Astrocyte (in vitro differentiated cells and primary cell): ENCODE measurements around the gene RGSL1. TPM values are rescaled to one million over a fixed set of nuclear protein-coding genes. Genes with fewer than 3 reads are reported as not detected.

Experiments used
- DNase-seq: peaks from one replicate; pipeline ENCODE4 v3.0.0-alpha.2; 2010; ENCODE audit warnings: low read depth
- FAIRE-seq: peaks from 2 replicates; lab custom pipeline; 2011; peaks lifted over from hg19 to GRCh38; lab: Jason Lieb, UNC
- H2AFZ ChIP-seq: 2 replicates; pipeline ENCODE4 v1.6.0; 2012; ENCODE audit warnings: low read depth, low read length, inconsistent platforms
- H3K27ac ChIP-seq: 2 replicates; pipeline ENCODE4 v1.5.1; 2011; ENCODE audit warnings: low read depth, low read length, inconsistent platforms
- H3K27me3 ChIP-seq: 2 replicates; pipeline ENCODE4 v1.6.0; 2011; ENCODE audit warnings: low read length, inconsistent platforms; ENCODE audit not compliant: insufficient read depth
- H3K36me3 ChIP-seq: 2 replicates; pipeline ENCODE4 v1.5.1; 2011; ENCODE audit warnings: low read length, inconsistent platforms; ENCODE audit not compliant: insufficient read depth
- H3K4me1 ChIP-seq: 2 replicates; pipeline ENCODE4 v1.5.1; 2011; ENCODE audit warnings: low read length, inconsistent platforms; ENCODE audit not compliant: insufficient read depth
- H3K4me2 ChIP-seq: 2 replicates; pipeline ENCODE4 v1.6.0; 2012; ENCODE audit warnings: low read length, inconsistent platforms
- H3K4me3 ChIP-seq: 2 replicates; pipeline ENCODE4 v1.5.1; 2011; ENCODE audit warnings: low read depth, mild to moderate bottlenecking, low read length, inconsistent platforms; ENCODE audit not compliant: insufficient read depth
- H3K79me2 ChIP-seq: 2 replicates; pipeline ENCODE4 v1.6.0; 2012; ENCODE audit warnings: mild to moderate bottlenecking, low read length, inconsistent platforms; ENCODE audit not compliant: insufficient read depth
- H3K9ac ChIP-seq: 2 replicates; pipeline ENCODE4 v1.6.0; 2012; ENCODE audit warnings: mild to moderate bottlenecking, low read length, inconsistent platforms
- H3K9me3 ChIP-seq: 2 replicates; pipeline ENCODE4 v1.5.1; 2012; ENCODE audit warnings: low read depth, mild to moderate bottlenecking, low read length, inconsistent platforms; ENCODE audit not compliant: insufficient read depth
- H4K20me1 ChIP-seq: 2 replicates; pipeline ENCODE4 v1.6.0; 2012; ENCODE audit warnings: low read length, inconsistent platforms; ENCODE audit not compliant: insufficient read depth
- H3K27ac Mint-ChIP-seq: one replicate; pipeline ENCODE4 v1.8.0; 2021; ENCODE audit warnings: mild to moderate bottlenecking, mixed read lengths; ENCODE audit not compliant: unreplicated experiment
- H3K27me3 Mint-ChIP-seq: one replicate; pipeline ENCODE4 v1.8.0; 2021; ENCODE audit warnings: low read depth, mixed read lengths; ENCODE audit not compliant: unreplicated experiment
- H3K36me3 Mint-ChIP-seq: one replicate; pipeline ENCODE4 v1.8.0; 2021; ENCODE audit warnings: low read depth, mixed read lengths; ENCODE audit not compliant: unreplicated experiment
- H3K4me1 Mint-ChIP-seq: one replicate; pipeline ENCODE4 v1.8.0; 2021; ENCODE audit warnings: low read depth, mixed read lengths; ENCODE audit not compliant: unreplicated experiment
- H3K4me3 Mint-ChIP-seq: one replicate; pipeline ENCODE4 v1.8.0; 2021; ENCODE audit warnings: mild to moderate bottlenecking, moderate library complexity, mixed read lengths; ENCODE audit not compliant: unreplicated experiment
- H3K9me3 Mint-ChIP-seq: one replicate; pipeline ENCODE4 v1.8.0; 2021; ENCODE audit warnings: mild to moderate bottlenecking, mixed read lengths; ENCODE audit not compliant: unreplicated experiment
- CTCF ChIP-seq: IDR thresholded peaks from 2 replicates; pipeline ENCODE4 v1.5.1; 2011; ENCODE audit warnings: low read depth, mild to moderate bottlenecking, inconsistent platforms, low read length, moderate library complexity; ENCODE audit not compliant: insufficient read depth
- EZH2 ChIP-seq: IDR thresholded peaks from 2 replicates; pipeline ENCODE4 v1.6.1; 2012; ENCODE audit warnings: mild to moderate bottlenecking, low read length, inconsistent platforms; ENCODE audit not compliant: insufficient read depth
- total RNA-seq: library from RNA; stranded (reverse); gene quantifications from 2 replicates; pipeline ENCODE4 v1.2.1, GENCODE V29; 2021

RGSL1 gene
- total RNA-seq, 1 donor from 2014 or later: not detected

GRCh38 chr1:182564406-182565004 lies 114.6 kb downstream of the RGSL1 start:
- Mint-ChIP-seq H3K27ac (no peak overlapping the region), H3K9me3 (peaks cover 1% of the 10 kb centered on the region), H3K36me3 (no peaks in the 10 kb centered on the region), H3K4me3 (no peak overlapping the region), H3K27me3 (peaks cover 7% of the 10 kb centered on the region), H3K4me1 (peaks cover 2% of the 10 kb centered on the region)
- Histone ChIP-seq H3K9me3 (no peaks in the 10 kb centered on the region), H3K27me3 (no peaks in the 10 kb centered on the region), H4K20me1 (no peaks in the 10 kb centered on the region), H2AFZ (no peak overlapping the region), H3K9ac (no peak overlapping the region), H3K4me2 (no peak overlapping the region), H3K4me1 (no peaks in the 10 kb centered on the region), H3K79me2 (no peaks in the 10 kb centered on the region), H3K36me3 (no peaks in the 10 kb centered on the region), H3K4me3 (no peak overlapping the region), H3K27ac (no peak overlapping the region)
- no peak for TF ChIP-seq CTCF
- TF ChIP-seq EZH2: no peak
- FAIRE-seq (no peak), DNase-seq (no peak)

DNA sequence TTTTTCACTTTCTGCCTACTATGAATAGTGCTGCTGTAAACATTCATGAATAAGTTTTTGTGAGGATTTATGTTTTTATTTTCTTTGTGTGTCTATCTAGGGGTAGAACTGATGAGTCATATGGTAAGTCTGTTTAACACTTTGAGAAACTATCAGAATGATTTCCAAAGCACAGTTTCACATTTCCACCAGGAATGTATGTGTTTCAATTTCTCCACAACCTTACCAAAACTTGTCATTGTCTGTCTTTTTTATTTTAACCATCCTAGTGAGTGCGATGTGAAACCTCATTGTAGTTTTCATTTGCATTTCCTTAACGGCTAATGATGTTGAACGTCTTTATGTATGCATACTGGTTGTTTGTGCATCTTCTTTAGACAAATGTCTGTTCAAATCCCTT lies 115.6 kb downstream of the RGSL1 start:
- Mint-ChIP-seq H3K36me3 (no peaks in the 10 kb centered on the region), H3K4me1 (peaks cover 2% of the 10 kb centered on the region), H3K9me3 (peaks cover 1% of the 10 kb centered on the region), H3K27me3 (peaks cover 1% of the 10 kb centered on the region), H3K4me3 (no peak overlapping the region), H3K27ac (no peak overlapping the region)
- H3K79me2 ChIP-seq: no peaks in the 10 kb centered on the region
- no peak for DNase-seq
- H4K20me1 ChIP-seq: no peaks in the 10 kb centered on the region
- no peaks in the 10 kb centered on the region for H3K9me3 ChIP-seq
- no peak overlapping the region for H3K27ac ChIP-seq
- H3K4me2 ChIP-seq: no peak overlapping the region
- H3K9ac ChIP-seq: no peak overlapping the region
- H3K27me3 ChIP-seq: no peaks in the 10 kb centered on the region
- H2AFZ ChIP-seq: no peak overlapping the region
- no peaks in the 10 kb centered on the region for H3K4me1 ChIP-seq
- no peaks in the 10 kb centered on the region for H3K36me3 ChIP-seq
- FAIRE-seq: no peak
- H3K4me3 ChIP-seq: no peak overlapping the region
- TF ChIP-seq CTCF: no peak
- TF ChIP-seq EZH2: no peak

DNA sequence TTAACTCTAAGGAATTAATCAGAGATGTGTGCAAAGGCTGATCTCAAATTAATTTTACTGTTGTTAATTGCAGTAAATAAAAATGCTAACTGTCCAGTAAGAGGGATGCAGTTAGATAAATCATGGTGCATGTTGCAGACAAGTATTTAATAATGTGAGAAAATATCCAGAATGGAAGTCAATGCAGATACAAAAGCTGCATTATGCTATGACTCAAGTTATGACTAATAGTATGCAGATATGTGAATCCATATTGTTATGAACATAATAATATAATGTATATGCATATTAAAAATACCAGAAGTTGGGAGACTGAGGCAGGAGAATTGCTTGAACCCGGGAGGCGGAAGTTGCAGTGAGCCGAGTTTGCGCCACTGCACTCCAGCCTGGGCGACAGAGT lies 117.7 kb downstream of the RGSL1 start:
- no peak for DNase-seq
- Mint-ChIP-seq H3K27ac (no peak overlapping the region), H3K27me3 (no peaks in the 10 kb centered on the region), H3K9me3 (no peaks in the 10 kb centered on the region), H3K4me1 (peaks cover 2% of the 10 kb centered on the region), H3K36me3 (no peaks in the 10 kb centered on the region), H3K4me3 (no peak overlapping the region)
- no peaks in the 10 kb centered on the region for H3K27me3 ChIP-seq
- no peaks in the 10 kb centered on the region for H3K4me1 ChIP-seq
- no peak overlapping the region for H2AFZ ChIP-seq
- H3K79me2 ChIP-seq: no peaks in the 10 kb centered on the region
- H3K4me3 ChIP-seq: no peak overlapping the region
- H4K20me1 ChIP-seq: no peaks in the 10 kb centered on the region
- no peak overlapping the region for H3K27ac ChIP-seq
- H3K36me3 ChIP-seq: no peaks in the 10 kb centered on the region
- TF ChIP-seq EZH2 (no peak), CTCF (no peak)
- H3K4me2 ChIP-seq: no peak overlapping the region
- no peaks in the 10 kb centered on the region for H3K9me3 ChIP-seq
- FAIRE-seq: no peak
- H3K9ac ChIP-seq: no peak overlapping the region
